HepG2 (cell line): Measurements from ENCODE around the gene MITF. TPM values are rescaled to one million over a fixed set of nuclear protein-coding genes. Genes with fewer than 3 reads are reported as not detected.

Source experiments
- ATAC-seq: fragments of 200-7000 bp; cut with Tn5 transposase; 3 replicates; pipeline ENCODE4 v1.9.1; 2020; ENCODE audit warnings: mild to moderate bottlenecking, moderate library complexity
- BruUV-seq: library from RNA; stranded (reverse); fragments of 400-500 nt; replicated peaks from 2 replicates; lab custom pipeline; 2021; lab: Mats Ljungman, UMichigan
- CTCF ChIA-PET: fragments of 300-600 bp; formaldehyde crosslinking; extraction: SDS; loops from one replicate; lab custom pipeline; 2021; ENCODE audit warnings: low total read pairs, inconsistent platforms, low intra/inter-chr PET ratio; lab: Yijun Ruan, JAX
- POLR2A ChIA-PET: fragments of 350-600 bp; sonication (Branson Sonifier 250); formaldehyde crosslinking; loops from one replicate; lab custom pipeline; 2020; ENCODE audit warnings: antibody characterized with exemption, inconsistent platforms; lab: Yijun Ruan, JAX
- DNase-seq: peaks from one replicate; pipeline ENCODE4 v3.0.0-alpha.2; 2015; ENCODE audit warnings: low spot score
- FAIRE-seq: peaks from 3 replicates; lab custom pipeline; 2011; peaks lifted over from hg19 to GRCh38; lab: Jason Lieb, UNC
- H2AFZ ChIP-seq: one replicate; pipeline ENCODE4 v1.6.1; 2011; ENCODE audit warnings: low read length, inconsistent platforms
- H3K27ac ChIP-seq: fragments of 300-600 bp; 3 replicates; pipeline ENCODE4 v1.8.0; 2011; ENCODE audit warnings: mixed run types, mild to moderate bottlenecking, mixed read lengths, low read length, inconsistent platforms; ENCODE audit not compliant: insufficient read depth; ENCODE audit errors: extremely low read length
- H3K27me3 ChIP-seq, 2 experiments: fragments of 200-600 bp in 1 of 2; 2 replicates in 1 of 2; 3 replicates in 1 of 2; pipeline versions ENCODE4 v1.6.0 to v1.8.0; 2011; ENCODE audit warnings: low read length in 2 of 2, mild to moderate bottlenecking in 2 of 2, moderate library complexity in 2 of 2, inconsistent platforms in 1 of 2; ENCODE audit not compliant: insufficient read depth in 2 of 2, control insufficient read depth in 1 of 2
- H3K36me3 ChIP-seq, 2 experiments: fragments of 200-600 bp in 1 of 2; replicated peaks in 1 of 2; 2 replicates in 1 of 2; 3 replicates in 1 of 2; pipeline versions ENCODE4 v1.5.1 to v1.8.0; 2011; ENCODE audit warnings: low read length in 2 of 2, inconsistent platforms in 1 of 2; ENCODE audit not compliant: insufficient read depth in 2 of 2, control insufficient read depth in 1 of 2
- H3K4me1 ChIP-seq: 2 replicates; pipeline ENCODE4 v1.5.1; 2012; ENCODE audit warnings: low read length, inconsistent platforms; ENCODE audit not compliant: insufficient read depth
- H3K4me2 ChIP-seq: 2 replicates; pipeline ENCODE4 v1.6.0; 2011; ENCODE audit warnings: low read depth, low read length, inconsistent platforms
- H3K4me3 ChIP-seq, 3 experiments: fragments of 200-600 bp in 1 of 3; sonication (generic), shearing (Covaris generic) in 1 of 3; replicated peaks in 1 of 3; 2 replicates each; pipeline ENCODE4 v1.5.1; 2011 to 2016; ENCODE audit warnings: low read length in 3 of 3, inconsistent platforms in 2 of 3, low read depth in 2 of 3, mild to moderate bottlenecking in 2 of 3, control low read depth in 1 of 3, mixed read lengths in 1 of 3; ENCODE audit not compliant: insufficient read depth in 1 of 3
- H3K79me2 ChIP-seq: one replicate; pipeline ENCODE4 v1.6.1; 2011; ENCODE audit warnings: low read length, inconsistent platforms; ENCODE audit not compliant: insufficient read depth
- H3K9ac ChIP-seq: 2 replicates; pipeline ENCODE4 v1.6.0; 2011; ENCODE audit warnings: mild to moderate bottlenecking, low read depth, low read length, inconsistent platforms; ENCODE audit not compliant: insufficient read depth
- H3K9me3 ChIP-seq: 2 replicates; pipeline ENCODE4 v1.5.1; 2012; ENCODE audit warnings: mild to moderate bottlenecking, low read length
- H4K20me1 ChIP-seq: 2 replicates; pipeline ENCODE4 v1.6.0; 2011; ENCODE audit warnings: inconsistent platforms, mild to moderate bottlenecking, low read length, moderate library complexity; ENCODE audit not compliant: insufficient read depth
- CHD4 ChIP-seq: fragments of 200-600 bp; sonication (generic); IDR thresholded peaks from 2 replicates; pipeline ENCODE4 v1.7.0; 2017; ENCODE audit warnings: mild to moderate bottlenecking, low read length, borderline replicate concordance
- FOXK2 ChIP-seq: fragments of 450-650 bp; IDR thresholded peaks from 2 replicates; pipeline ENCODE4 v1.6.1; 2016
- MAFF ChIP-seq: IDR thresholded peaks from 2 replicates; pipeline ENCODE4 v1.6.1; 2011; ENCODE audit warnings: low read depth, low read length, improper control_type of control experiment
- MAFK ChIP-seq, 2 experiments: IDR thresholded peaks in 1 of 2; conservative IDR thresholded peaks in 1 of 2; 2 replicates each; pipeline ENCODE4 v1.6.1; 2011; ENCODE audit warnings: improper control_type of control experiment in 2 of 2, low read length in 2 of 2
- SAP130 ChIP-seq: IDR thresholded peaks from 2 replicates; pipeline ENCODE4 v1.6.1; 2016; ENCODE audit warnings: low read depth
- SPEN ChIP-seq: sonication (generic); formaldehyde crosslinking; IDR thresholded peaks from 2 replicates; pipeline ENCODE4 v1.5.1; 2020; ENCODE audit warnings: low read depth, mild to moderate bottlenecking, missing genetic modification reagents
- ZNF530 ChIP-seq: sonication (generic); formaldehyde crosslinking; IDR thresholded peaks from 2 replicates; pipeline ENCODE4 v1.5.0; 2020; ENCODE audit warnings: low read depth, mild to moderate bottlenecking, missing genetic modification reagents
- WGBS: methylation state at CpG from one replicate; pipeline ENCODE4 v1.1.6; 2017; ENCODE audit warnings: low lambda C conversion rate; 5-methylcytosine and 5-hydroxymethylcytosine counted together
- in situ Hi-C: cut with HindIII; loops from 2 replicates; pipeline ENCODE4 v1.10.0; 2017; ENCODE audit warnings: low pct_unique_long_range_greater_than_20kb; ENCODE audit not compliant: extremely low pct_ligation_motif_present
- intact Hi-C: fragments of 100-400 bp; cut with micrococcal nuclease; formaldehyde crosslinking; loops from one replicate; pipeline ENCODE4 v1.10.0; 2022; ENCODE audit not compliant: unreplicated experiment
- polyA plus RNA-seq, 8 experiments: library from polyadenylated mRNA; depleted of rRNA in 3 of 8; stranded (reverse) in 7 of 8; unstranded in 1 of 8; fragments of >200 nt; fragmentation: Illumina TruSeq in 4 of 8; extraction: Trizol in 4 of 8; gene quantifications; 2 replicates each; pipeline versions ENCODE4 v1.2.1 to v1.2.3, GENCODE V29; 2011 to 2016; ENCODE audit warnings: low read depth in 4 of 8, missing spikeins in 1 of 8, mixed read lengths in 1 of 8; ENCODE audit not compliant: insufficient read depth in 1 of 8
- total RNA-seq, 5 experiments: library from RNA; depleted of rRNA; stranded (reverse); fragments of >200 nt; fragmentation: Illumina TruSeq; extraction: Trizol; gene quantifications; 2 replicates each; pipeline ENCODE4 v1.2.3, GENCODE V29; 2016; ENCODE audit warnings: low read depth in 1 of 5
- TF ChIP-seq, protein P1 (sequence below): sonication (generic); formaldehyde crosslinking; IDR thresholded peaks from 2 replicates; pipeline ENCODE4 v1.5.0; 2020; ENCODE audit warnings: mild to moderate bottlenecking, missing genetic modification reagents

Gene MITF
- total and polyA plus RNA-seq, 2 of the 13 experiments (the other 11 are each of a cell fraction or from before 2014, with no cell fraction given), result 0.12 to 0.38 TPM

DNA sequence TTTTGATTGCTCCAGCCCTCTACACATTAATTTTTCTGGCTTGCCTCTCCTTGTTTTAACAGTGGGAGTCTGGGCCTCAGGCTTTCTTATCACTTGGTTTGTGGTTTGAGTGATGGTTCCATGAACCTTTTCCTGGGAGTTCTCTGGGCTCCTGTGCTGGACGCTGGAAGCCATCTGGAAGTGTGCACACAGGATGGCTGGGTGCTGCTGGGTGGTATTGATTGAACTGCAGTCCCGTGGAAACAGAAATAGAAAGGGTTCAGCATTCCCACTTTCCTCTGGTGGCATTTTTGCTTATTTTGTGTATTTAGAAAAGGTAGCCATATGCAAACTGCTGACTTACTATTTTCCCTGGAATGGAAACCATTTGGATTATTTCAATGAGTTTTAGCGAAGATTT, 25.6 kb downstream of the MITF start:
- DNase-seq, result no peak
- H3K4me1 ChIP-seq, result no peaks in the 10 kb centered on the region
- no peak overlapping the region for H2AFZ ChIP-seq
- no peak for ATAC-seq
- no peak overlapping the region for H3K4me2 ChIP-seq
- H3K9me3 ChIP-seq, result no peaks in the 10 kb centered on the region
- POLR2A ChIA-PET, result no interaction called here
- H3K27me3 ChIP-seq, result no peaks in the 10 kb centered on the region
- CTCF ChIA-PET, result no interaction called here
- H3K27ac ChIP-seq, result no peak overlapping the region
- TF ChIP-seq SPEN (no peak), CHD4 (no peak), SAP130 (CRISPR knock-in tag) (no peak), MAFK (conservative IDR thresholded peaks at IDR 0.05 in 1 of 2, IDR thresholded peaks at IDR 0.05 in 1 of 2; ENCODE audit: low read length in 2 of 2) (peak in 1 of 2 experiments; percentile 56; a peak in 3 of 4 replicates), FOXK2 (no peak), ZNF530 (no peak), MAFF (peak; percentile 47)
- TF ChIP-seq, protein P1, sequence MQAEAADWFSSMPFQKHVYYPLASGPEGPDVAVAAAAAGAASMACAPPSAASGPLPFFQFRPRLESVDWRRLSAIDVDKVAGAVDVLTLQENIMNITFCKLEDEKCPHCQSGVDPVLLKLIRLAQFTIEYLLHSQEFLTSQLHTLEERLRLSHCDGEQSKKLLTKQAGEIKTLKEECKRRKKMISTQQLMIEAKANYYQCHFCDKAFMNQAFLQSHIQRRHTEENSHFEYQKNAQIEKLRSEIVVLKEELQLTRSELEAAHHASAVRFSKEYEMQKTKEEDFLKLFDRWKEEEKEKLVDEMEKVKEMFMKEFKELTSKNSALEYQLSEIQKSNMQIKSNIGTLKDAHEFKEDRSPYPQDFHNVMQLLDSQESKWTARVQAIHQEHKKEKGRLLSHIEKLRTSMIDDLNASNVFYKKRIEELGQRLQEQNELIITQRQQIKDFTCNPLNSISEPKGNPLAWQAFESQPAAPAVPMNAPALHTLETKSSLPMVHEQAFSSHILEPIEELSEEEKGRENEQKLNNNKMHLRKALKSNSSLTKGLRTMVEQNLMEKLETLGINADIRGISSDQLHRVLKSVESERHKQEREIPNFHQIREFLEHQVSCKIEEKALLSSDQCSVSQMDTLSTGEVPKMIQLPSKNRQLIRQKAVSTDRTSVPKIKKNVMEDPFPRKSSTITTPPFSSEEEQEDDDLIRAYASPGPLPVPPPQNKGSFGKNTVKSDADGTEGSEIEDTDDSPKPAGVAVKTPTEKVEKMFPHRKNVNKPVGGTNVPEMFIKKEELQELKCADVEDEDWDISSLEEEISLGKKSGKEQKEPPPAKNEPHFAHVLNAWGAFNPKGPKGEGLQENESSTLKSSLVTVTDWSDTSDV (CRISPR knock-in tag), result no peak
- no peaks in the 10 kb centered on the region for H4K20me1 ChIP-seq
- H3K4me3 ChIP-seq, result no peak overlapping the region
- intact Hi-C loops, result no loop called here
- H3K79me2 ChIP-seq, result no peaks in the 10 kb centered on the region
- FAIRE-seq, result no peak
- no TSS peak for BruUV-seq
- WGBS, result 6% methylated on average over 3 of the region's 3 CpGs
- in situ Hi-C loops, result no loop called here
- H3K9ac ChIP-seq, result no peak overlapping the region
- no peaks in the 10 kb centered on the region for H3K36me3 ChIP-seq
